IPS DF 4.7 (cell line): Measurements from ENCODE around the gene ADSS2.
"Not testable (repeated sequence)": the region's sequence is repeated elsewhere in the genome, so short reads cannot be mapped to it uniquely, and the experiment has no call there.

Experiments
- DNase-seq: peaks from one replicate; pipeline ENCODE4 v3.0.0-alpha.2; 2013; ENCODE audit warnings: low spot score; ENCODE audit errors: extremely low read depth

The ADSS2 gene

DNA sequence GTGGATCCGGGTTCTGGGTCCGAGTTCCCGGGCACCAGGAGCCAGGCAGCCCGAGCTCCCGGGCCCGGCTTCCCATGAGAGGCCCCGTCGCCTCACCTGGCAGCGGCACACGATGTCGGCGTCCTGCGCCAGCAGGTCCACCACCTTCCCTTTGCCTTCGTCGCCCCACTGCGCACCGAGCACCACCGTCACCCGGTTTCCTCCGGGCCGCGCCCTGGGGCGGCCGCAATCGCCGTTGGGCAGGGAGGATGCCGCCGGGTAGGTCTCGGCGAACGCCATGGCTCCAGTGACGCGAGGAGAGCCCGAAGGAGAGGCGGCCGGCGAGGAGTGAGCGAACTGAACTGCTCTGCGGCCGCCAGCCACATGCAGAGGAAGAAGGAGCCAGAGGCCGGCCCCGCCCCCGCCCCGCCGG is at the start of gene ADSS2:
Gene ADSS2 (minus strand): TSS at position 371 of the 412 bp plus-strand sequence. CDS start 92 bp downstream, at position 279.
- DNase-seq = no peak

DNA sequence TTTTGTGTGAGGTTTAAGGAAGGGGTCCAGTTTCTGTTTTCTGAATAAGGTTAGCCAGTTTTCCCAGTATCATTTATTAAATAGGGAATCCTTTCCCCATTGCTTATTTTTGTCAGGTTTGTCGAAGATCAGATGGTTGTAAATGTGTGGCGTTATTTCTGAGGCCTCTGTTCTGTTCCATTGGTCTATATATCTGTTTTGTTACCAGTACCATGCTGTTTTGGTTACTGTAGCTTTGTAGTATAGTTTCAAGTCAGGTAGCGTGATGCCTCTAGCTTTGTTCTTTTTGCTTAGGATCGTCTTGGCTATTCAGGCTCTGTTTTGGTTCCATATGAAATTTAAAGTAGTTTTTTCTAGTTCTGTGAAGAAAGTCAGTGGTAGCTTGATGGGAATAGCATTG is 48.8 kb upstream of the ADSS2 start:
- DNase-seq = not testable (repeated sequence)

- not testable (repeated sequence) for DNase-seq
Measured at GRCh38 chr1:244499484-244499883, 47.8 kb upstream of the ADSS2 start.

DNA sequence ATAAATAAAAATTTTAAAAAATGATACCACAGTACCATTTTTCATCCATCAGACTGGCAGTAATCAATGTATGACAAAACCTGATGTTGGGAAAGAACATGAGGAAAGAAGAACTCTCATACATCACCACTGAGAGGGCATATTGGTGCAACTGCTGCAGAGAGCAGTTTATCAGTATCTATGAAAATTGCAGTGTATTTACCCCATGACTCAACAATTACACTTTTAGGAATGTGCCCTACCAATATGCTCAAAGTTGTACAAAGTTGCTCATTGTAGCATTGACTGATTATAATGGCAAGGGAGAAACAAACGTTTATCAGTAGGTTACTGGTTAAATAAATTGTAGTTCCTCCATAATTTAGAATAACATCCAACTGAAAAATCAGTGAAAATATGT is 46.1 kb upstream of the ADSS2 start:
- no peak for DNase-seq

- peak; percentile 19 for DNase-seq
Measured at GRCh38 chr1:244496186-244496585, 44.5 kb upstream of the ADSS2 start.

DNA sequence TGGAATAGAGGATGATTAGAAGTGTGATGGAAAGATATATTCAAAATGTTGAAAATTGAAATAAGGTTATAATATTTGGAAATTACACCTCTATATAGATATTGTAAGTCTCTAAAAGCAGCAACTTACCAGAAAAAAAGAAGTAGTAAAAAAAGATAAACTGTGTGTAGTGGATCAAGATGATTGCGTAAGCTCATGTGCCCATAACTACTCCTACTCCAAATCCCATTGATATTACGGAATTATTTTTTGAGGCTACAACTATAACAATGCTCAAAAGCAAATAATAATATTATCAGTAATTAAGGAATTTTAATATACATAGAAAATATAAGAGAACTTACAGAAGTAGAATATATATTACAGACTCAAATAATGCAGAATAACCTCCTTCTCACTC is 42.9 kb upstream of the ADSS2 start:
- DNase-seq = no peak

DNA sequence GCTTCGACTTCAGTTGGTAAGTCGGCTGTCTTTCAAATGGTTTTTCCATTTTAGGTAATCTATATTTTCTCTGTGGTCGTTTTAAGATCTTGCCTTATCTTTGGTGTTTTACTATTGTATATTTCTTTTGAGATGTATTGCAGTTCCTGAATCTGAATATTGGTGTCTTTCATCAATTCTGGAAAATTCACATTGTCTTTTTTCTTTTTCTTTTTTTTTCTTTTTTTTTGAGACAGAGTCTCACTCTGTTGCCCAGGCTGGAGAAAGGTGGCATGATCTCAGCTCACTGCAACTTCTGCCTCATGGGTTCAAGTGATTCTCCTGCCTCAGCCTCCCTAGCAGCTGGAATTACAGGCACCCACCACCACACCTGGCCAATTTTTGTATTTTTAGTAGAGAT is 33.3 kb upstream of the ADSS2 start:
- not testable (repeated sequence) for DNase-seq

DNA sequence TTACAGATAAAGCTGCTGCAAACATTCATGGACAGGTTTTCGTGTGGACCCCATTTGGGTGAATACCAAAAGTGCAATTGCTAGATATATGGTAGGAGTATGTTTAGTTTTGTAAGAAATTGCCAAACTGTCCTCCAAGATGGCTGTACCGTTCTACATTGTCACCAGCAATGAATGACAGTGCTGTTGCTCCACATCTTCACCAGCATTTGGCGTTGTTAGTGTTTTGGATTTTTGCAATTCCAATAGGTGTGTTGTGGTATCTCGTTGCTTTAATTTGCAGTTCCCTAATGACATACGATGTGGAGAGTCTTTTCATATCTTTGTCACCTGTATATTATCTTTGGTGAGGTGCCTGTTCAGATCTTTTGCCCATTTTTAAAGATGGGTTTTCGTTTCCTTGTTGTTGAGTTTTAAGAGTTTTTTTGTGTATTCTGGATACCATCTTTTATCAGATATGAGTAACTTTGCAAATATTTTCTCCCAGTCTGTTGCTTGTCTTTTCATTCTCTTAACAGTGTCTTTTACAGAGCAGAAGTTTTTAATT is 21.4 kb upstream of the ADSS2 start:
- no peak for DNase-seq

- no peak for DNase-seq
Measured at GRCh38 chr1:244466724-244467123, 15.0 kb upstream of the ADSS2 start.

GRCh38 chr1:244461245-244462071 is 9.7 kb upstream of the ADSS2 start, which contains the start of gene CATSPERE:
Gene CATSPERE (plus strand): TSS chr1:244461273. CDS start chr1:244461430, 157 bp downstream.
- peak; percentile 78 for DNase-seq

GRCh38 chr1:244460197-244460596 is 8.5 kb upstream of the ADSS2 start:
- no peak for DNase-seq

DNA sequence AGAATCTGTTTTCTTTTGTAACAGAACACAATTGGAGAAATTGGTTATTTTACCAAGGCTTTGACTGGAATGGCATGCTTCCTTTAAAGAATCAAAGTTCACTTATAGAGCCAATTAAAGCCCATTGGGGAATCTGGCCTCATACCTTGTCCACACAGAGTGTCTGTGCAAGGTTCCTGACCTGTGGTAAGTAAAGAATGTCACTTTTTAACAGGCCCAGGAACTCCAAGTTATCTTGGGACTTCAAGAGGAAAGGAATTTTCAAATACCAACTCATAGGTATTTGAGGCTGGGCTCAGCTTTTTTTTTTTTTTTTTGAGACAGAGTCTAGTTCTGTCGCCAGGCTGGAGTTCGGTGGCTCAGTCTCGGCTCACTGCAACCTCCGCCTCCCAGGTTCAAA is 7.1 kb upstream of the ADSS2 start:
- no peak for DNase-seq

- DNase-seq = no peak
Measured at GRCh38 chr1:244456586-244456985, 4.9 kb upstream of the ADSS2 start.

DNA sequence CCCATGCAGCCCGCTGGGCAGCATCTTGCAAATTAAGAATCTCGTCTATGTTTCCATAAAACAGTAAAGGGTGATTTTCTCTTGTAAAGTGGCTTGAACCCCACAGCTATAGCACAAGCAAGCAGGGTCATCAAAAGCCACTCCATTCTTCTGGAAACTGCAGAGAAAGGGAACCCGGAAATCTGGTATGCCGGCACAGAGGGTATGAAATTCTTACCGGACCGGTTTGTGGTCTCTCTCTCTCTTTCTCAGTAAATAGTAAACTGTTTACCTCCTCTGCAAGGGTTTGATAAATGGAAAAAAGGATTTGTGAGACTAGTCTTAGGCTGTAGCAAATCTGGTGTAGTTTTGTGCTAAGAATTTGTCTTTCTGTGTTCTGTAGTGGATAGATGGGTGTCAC is 2.7 kb upstream of the ADSS2 start:
- DNase-seq = no peak

DNA sequence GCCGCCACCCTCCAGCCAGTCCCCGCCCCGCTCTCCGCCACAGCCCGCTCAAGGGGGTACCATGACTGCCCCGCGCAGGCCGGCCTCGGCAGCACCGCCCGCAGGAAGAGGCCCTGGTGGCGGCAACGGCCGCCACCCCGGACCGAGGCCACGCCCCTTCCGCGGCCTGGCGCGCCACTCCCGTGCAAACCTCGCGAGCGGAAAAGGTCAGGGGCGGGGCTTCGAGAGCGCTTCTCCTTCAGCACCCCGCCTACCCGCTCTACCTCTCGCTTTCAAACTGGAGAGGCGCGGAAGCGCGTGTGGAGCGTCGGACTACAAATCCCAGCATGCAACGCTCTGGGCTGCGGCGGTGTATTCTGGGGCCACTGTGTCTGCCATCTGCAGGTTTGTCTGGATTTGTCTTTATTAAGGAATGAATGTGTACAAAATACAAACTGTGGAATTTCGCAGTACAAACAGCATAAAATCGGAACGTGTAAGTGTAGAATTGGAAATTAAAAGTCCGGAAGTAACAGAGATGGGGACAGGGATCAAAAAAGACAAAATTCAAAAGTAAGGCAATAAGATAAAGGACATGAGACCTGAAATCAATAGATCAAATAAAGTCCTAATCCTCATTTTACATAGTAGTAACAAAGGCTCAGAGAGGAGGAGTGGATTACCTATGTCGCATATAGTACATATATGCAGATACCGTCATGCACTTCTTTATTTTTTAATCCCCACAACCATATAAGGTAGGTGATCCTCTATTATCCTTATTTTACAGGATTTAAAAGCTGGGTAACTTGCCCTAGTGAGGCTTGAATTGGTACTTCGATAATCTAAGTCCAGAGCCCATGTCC is 464 bp upstream of the ADSS2 start:
- peak; percentile 95 for DNase-seq

GRCh38 chr1:244450597-244451538 is 841 bp downstream of the ADSS2 start:
- no peak for DNase-seq

DNA sequence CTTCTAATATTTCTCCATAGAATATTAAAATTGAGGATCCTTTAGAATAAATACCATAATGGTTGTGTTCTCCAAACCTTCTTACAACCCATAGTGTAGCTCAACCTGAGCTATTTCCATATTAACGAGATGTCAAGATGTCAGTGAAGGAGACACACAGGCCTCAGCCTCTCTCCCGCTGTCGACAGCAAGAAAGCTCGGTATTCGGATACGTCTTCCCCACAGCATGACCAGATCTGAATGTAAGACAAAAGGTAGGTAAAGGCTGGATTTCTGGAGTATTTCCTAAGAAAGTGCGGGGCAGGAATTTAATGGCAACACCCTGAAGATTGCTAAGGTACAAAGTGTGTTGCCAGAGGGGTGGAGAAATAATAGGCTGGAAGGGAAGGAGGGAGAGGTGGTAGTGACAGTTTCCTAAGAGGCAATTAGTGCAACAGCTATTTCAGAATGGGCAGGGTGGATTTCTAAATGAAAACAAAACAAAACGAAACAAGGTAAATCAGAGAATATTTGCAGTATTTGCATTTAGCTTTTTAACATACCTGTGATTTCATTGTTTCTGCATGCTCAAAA is 1.7 kb downstream of the ADSS2 start:
- DNase-seq = no peak

DNA sequence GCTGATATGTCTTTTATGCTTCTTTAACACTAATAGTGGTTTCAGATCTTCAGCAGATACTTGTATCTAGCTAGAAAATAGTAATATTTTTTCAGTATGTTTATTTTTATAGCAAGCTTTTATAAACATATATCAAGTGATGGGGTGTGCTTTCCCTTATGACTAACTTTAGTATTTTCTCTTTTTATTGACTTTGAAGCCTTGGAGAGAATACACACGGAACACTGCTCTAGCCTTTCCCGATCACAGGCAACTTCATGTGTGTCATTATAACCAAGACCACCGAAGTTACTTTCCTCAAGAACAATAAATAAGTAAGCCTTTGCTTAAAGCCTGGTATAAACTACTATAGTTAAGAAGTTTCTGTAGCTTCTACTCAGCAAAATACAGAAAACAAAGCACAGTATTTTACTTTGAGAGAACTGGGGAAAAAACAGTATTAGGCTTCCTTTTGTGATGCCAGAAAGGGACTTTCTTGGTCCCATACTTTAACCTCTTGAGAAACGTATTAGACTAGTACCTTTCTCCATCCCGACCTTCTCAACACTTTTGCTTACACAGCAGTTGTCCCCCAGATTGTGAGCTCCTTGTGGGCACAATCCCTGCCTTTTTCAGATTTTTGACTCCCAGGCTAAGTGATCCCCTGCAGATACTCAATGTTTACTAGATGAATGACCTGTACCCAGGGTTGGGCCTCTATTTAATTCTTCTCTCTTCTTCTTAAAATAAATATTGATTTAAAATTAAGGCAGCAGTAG is 3.3 kb downstream of the ADSS2 start:
- no peak for DNase-seq

DNA sequence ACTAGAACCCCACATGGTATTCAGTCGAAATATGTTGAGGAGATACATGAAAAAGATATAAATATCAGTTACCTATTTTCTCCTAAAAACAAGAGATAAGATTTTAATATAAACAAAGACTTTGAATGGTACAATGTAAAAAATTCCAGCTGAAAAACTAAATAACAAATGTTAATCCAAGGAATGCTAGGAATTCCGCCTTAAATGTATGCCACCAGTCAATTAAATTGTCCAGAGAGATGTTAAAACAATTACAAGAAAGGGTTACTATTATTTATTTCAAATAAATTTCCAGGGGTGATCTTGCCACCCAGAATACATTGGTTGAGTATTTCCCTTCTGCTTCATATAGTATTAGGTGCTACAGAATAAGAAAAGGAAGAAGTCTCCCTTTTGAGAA is 4.2 kb downstream of the ADSS2 start:
- no peak for DNase-seq

DNA sequence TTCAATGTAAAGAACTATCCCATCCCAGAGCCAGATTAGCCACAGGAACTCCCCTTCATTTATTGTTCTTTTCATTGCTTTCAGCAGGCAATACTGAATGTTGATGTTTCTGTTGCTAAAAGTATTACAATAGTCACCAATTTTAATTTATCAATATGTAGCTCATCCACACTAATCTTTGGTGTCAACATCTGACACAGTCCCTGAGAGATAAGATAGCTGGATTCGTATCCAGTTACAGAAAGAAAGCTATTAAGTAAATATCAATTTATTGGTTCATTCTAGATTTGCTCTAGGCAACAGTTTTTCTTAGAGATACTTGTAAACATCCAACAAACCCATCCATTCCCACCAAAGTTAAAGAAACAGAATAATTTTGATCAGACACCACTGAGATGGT is 4.7 kb downstream of the ADSS2 start:
- no peak for DNase-seq
